ENCODE results near the gene QKI. TPM values are rescaled to one million over a fixed set of nuclear protein-coding genes. Genes with fewer than 3 reads are reported as not detected.
"Not testable (repeated sequence)": the region's sequence is repeated elsewhere in the genome, so short reads cannot be mapped to it uniquely, and the experiment has no call there.

QKI gene
- total and polyA plus RNA-seq, 8 donors: 8.0 to 261 (median 32.2) TPM

DNA sequence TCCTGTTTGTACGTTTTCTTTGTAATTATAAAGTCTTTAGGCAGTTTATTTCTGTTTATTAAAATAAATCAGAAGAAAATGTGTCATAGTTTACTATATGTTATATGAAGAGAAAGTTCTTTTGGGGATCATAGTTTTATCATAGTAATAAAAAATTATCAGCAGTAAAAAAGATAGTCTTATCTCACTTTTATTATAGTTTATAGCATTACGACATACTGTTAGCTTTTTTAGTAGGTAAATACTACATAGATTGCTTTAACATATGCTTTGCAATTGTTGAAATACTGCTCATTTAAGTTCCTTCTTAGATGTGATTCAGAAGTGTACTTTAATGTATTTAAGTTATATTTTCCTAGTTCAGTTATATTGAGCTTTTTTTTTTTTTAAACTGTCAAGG, 13.9 kb downstream of the QKI start:
- no peak for DNase-seq
- Histone ChIP-seq H3K27me3 (no peaks in the 10 kb centered on the region), H3K4me1 (peaks cover 28 to 99% (median 60%) of the 10 kb centered on the region in 4 donors), H3K36me3 (no peaks in the 10 kb centered on the region), H3K27ac (no peak overlapping the region), H3K4me3 (no peak overlapping the region), H3K9me3 (no peaks in the 10 kb centered on the region)
- no peak for TF ChIP-seq POLR2AphosphoS5 (IDR thresholded peaks at IDR 0.05)
- TF ChIP-seq EP300 (IDR thresholded peaks at IDR 0.05): no peak
- intact Hi-C loops (cut with DNase I; ENCODE audit: low total_unique reads): loop anchor here (10.0 kb wide), 1 partner anchor 526 kb away; no protein-coding TSS in a partner anchor
- WGBS, 5 donors: 28 to 41% (median 38%) methylated on average over 2 of the region's 2 CpGs

GRCh38 chr6:163429858-163430448, 15.4 kb downstream of the QKI start:
- DNase-seq: no peak
- Histone ChIP-seq H3K27ac (no peak overlapping the region), H3K27me3 (no peaks in the 10 kb centered on the region), H3K4me1 (peaks cover 25 to 92% (median 53%) of the 10 kb centered on the region in 4 donors), H3K4me3 (no peak overlapping the region), H3K36me3 (no peaks in the 10 kb centered on the region), H3K9me3 (no peaks in the 10 kb centered on the region)
- WGBS, 5 donors: 80 to 94% (median 82%) methylated on average over 2 of the region's 2 CpGs
- intact Hi-C loops (cut with DNase I; ENCODE audit: low total_unique reads): loop anchor here (10.0 kb wide), 1 partner anchor 525 kb away; no protein-coding TSS in a partner anchor
- TF ChIP-seq POLR2A (IDR thresholded peaks at IDR 0.05) (no peak), POLR2AphosphoS5 (IDR thresholded peaks at IDR 0.05) (no peak), EP300 (IDR thresholded peaks at IDR 0.05) (no peak), CTCF (IDR thresholded peaks at IDR 0.05) (no peak)

- H3K27ac ChIP-seq: no peak overlapping the region
- WGBS, 5 donors: 87 to 94% (median 89%) methylated on average over 2 of the region's 2 CpGs
- intact Hi-C loops (cut with DNase I; ENCODE audit: low total_unique reads): no loop called here
Measured at GRCh38 chr6:163432300-163432699, 17.8 kb downstream of the QKI start.

GRCh38 chr6:163433486-163433885, 19.0 kb downstream of the QKI start:
- DNase-seq; H3K27me3 ChIP-seq; H3K9me3 ChIP-seq; H3K27ac ChIP-seq; H3K4me3 ChIP-seq; intact Hi-C loops (cut with DNase I; ENCODE audit: low total_unique reads); H3K36me3 ChIP-seq: not testable (repeated sequence)
- 90 to 98% (median 95%) methylated on average over 9 of the region's 9 CpGs for WGBS, 5 donors
- peaks cover 17 to 85% (median 51%) of the 10 kb centered on the region in 4 donors for H3K4me1 ChIP-seq

More at GRCh38 chr6:163432300-163432699, 17.8 kb downstream of the QKI start:
- peaks cover 27 to 85% (median 52%) of the 10 kb centered on the region in 4 donors for H3K4me1 ChIP-seq
- H3K4me3 ChIP-seq: no peak overlapping the region
- H3K36me3 ChIP-seq: no peaks in the 10 kb centered on the region
- DNase-seq: no peak
- H3K27me3 ChIP-seq: no peaks in the 10 kb centered on the region
- H3K9me3 ChIP-seq: no peaks in the 10 kb centered on the region
- no peak for TF ChIP-seq POLR2A (IDR thresholded peaks at IDR 0.05)
- TF ChIP-seq EP300 (IDR thresholded peaks at IDR 0.05): no peak

DNA sequence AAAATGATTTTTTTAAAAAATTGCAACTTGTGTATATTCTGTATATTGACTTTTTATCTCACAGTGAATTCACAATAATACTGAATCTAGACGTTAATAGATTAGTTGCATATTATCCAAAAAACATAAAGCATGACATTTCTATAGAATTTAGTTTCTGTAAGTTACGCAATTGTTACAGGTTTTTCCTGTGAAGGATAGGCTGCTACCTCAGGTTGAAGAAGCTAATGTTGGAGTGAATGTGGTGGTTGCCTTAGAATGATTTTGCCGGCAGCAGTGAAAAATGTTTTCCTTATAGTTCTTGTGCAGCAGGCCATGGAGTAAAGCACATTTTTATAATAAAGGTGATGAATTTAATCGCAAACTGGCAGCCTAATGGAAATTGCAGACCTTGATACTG, 20.5 kb downstream of the QKI start:
- intact Hi-C loops (cut with DNase I; ENCODE audit: low total_unique reads): no loop called here
- Histone ChIP-seq H3K4me1 (peaks cover 4 to 85% (median 40%) of the 10 kb centered on the region in 4 donors), H3K27me3 (no peaks in the 10 kb centered on the region), H3K36me3 (no peaks in the 10 kb centered on the region), H3K9me3 (no peaks in the 10 kb centered on the region), H3K27ac (no peak overlapping the region), H3K4me3 (no peak overlapping the region)
- DNase-seq: no peak
- TF ChIP-seq POLR2A (IDR thresholded peaks at IDR 0.05) (no peak), EP300 (IDR thresholded peaks at IDR 0.05) (no peak), POLR2AphosphoS5 (IDR thresholded peaks at IDR 0.05) (no peak), CTCF (IDR thresholded peaks at IDR 0.05) (no peak)
- 83 to 90% (median 87%) methylated on average over 4 of the region's 4 CpGs for WGBS, 5 donors

DNA sequence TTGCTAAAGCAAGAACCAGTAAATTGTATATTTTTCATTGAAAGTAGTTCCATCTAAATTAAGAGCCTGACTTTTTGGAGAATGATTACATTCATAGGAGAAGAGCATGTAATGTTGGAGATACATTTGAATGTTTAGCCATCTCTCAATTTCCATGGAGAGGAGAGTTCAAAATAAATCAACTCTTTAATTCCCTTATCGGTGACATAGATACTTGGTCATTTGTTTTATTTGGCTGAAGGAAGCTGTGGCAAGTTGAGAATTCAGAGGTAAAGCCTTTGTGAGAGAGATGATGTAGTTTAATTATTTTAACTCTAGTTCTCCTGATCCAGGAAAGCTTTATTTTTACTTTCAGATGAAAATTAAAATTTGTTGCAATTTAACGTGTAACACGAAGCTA, 22.3 kb downstream of the QKI start:
- Histone ChIP-seq H3K27ac (no peak overlapping the region), H3K36me3 (no peaks in the 10 kb centered on the region), H3K9me3 (no peaks in the 10 kb centered on the region), H3K4me3 (no peak overlapping the region), H3K4me1 (peaks cover 17 to 85% (median 49%) of the 10 kb centered on the region in 4 donors), H3K27me3 (no peaks in the 10 kb centered on the region)
- intact Hi-C loops (cut with DNase I; ENCODE audit: low total_unique reads): no loop called here
- DNase-seq: no peak
- 79 to 90% (median 86%) methylated on average over 3 of the region's 3 CpGs for WGBS, 5 donors
- TF ChIP-seq POLR2AphosphoS5 (IDR thresholded peaks at IDR 0.05): no peak
- no peak for TF ChIP-seq CTCF (IDR thresholded peaks at IDR 0.05)
- no peak for TF ChIP-seq EP300 (IDR thresholded peaks at IDR 0.05)
- no peak for TF ChIP-seq POLR2A (IDR thresholded peaks at IDR 0.05)
